ENCODE data around the gene CPSF3. TPM values are rescaled to one million over a fixed set of nuclear protein-coding genes. Genes with fewer than 3 reads are reported as not detected.

The CPSF3 gene
- polyA plus RNA-seq, 2 of the 4 experiments (the other 2 are of a cell fraction): 63.4 to 77.2 TPM

- no peak for FAIRE-seq
- ATAC-seq: no peak
- CTCF ChIA-PET: no interaction called here
- no peak for DNase-seq (ENCODE audit: low read depth in 1 of 2, low spot score in 1 of 2)
- TF ChIP-seq USF2 (IDR thresholded peaks at IDR 0.05) (no peak), CHD2 (IDR thresholded peaks at IDR 0.05; ENCODE audit: low read length, partially characterized antibody) (no peak), POLR2AphosphoS2 (conservative IDR thresholded peaks at IDR 0.05; ENCODE audit: low read length) (no peak), HDAC2 (IDR thresholded peaks at IDR 0.05) (no peak), PBX3 (IDR thresholded peaks at IDR 0.05) (no peak), KDM1A (IDR thresholded peaks at IDR 0.05; ENCODE audit: low read depth) (no peak), BCL3 (IDR thresholded peaks at IDR 0.05) (no peak), REST (IDR thresholded peaks at IDR 0.05) (no peak), CTCF (IDR thresholded peaks at IDR 0.05) (no peak)
- POLR2A ChIA-PET: no interaction called here
- H3K27ac ChIP-seq: no peak overlapping the region
- H3K4me1 ChIP-seq: no peaks in the 10 kb centered on the region
- no peak overlapping the region for H3K4me2 ChIP-seq
- H3K4me3 ChIP-seq: no peak overlapping the region
- WGBS (ENCODE audit: missing lambda C conversion rate): 83% methylated on average over 10 of the region's 10 CpGs
- no peaks in the 10 kb centered on the region for H3K9me3 ChIP-seq
Observed at GRCh38 chr2:9467687-9468086, 44.2 kb downstream of the CPSF3 start.

GRCh38 chr2:9471206-9471605 is 47.8 kb downstream of the CPSF3 start:
- ChIA-PET CTCF (interaction anchor here (0.9 kb wide), 1 partner anchor 329 kb away, joined by 3 read pairs; no protein-coding TSS in a partner anchor), POLR2A (no interaction called here)
- Histone ChIP-seq H3K4me1 (peaks cover 15% of the 10 kb centered on the region), H3K4me3 (no peak overlapping the region), H3K9me3 (no peaks in the 10 kb centered on the region), H3K4me2 (no peak overlapping the region), H3K27ac (no peak overlapping the region)
- FAIRE-seq (no peak), ATAC-seq (no peak), DNase-seq (ENCODE audit: low read depth in 1 of 2, low spot score in 1 of 2) (no peak)
- TF ChIP-seq CHD2 (IDR thresholded peaks at IDR 0.05; ENCODE audit: low read length, partially characterized antibody) (no peak), POLR2A (IDR thresholded peaks at IDR 0.05; ENCODE audit: low read length) (no peak), ZFP36 (IDR thresholded peaks at IDR 0.05; ENCODE audit: borderline replicate concordance, partially characterized antibody) (no peak), HOXB5 (CRISPR knock-in tag; IDR thresholded peaks at IDR 0.05) (no peak), CBX8 (IDR thresholded peaks at IDR 0.05) (no peak), SREBF2 (IDR thresholded peaks at IDR 0.05) (no peak), NR3C1 (IDR thresholded peaks at IDR 0.05) (no peak), BHLHE40 (IDR thresholded peaks at IDR 0.05; ENCODE audit: low read depth, low read length) (no peak), CBX2 (IDR thresholded peaks at IDR 0.05; ENCODE audit: borderline replicate concordance, low read depth) (no peak), HEYL (CRISPR knock-in tag; IDR thresholded peaks at IDR 0.05) (no peak), CHD4 (IDR thresholded peaks at IDR 0.05; ENCODE audit: borderline replicate concordance) (no peak)
- WGBS (ENCODE audit: missing lambda C conversion rate): 90% methylated on average over 5 of the region's 5 CpGs

All from A549 (cell line).